MCF 10A (cell line): ENCODE data around the gene SHC3. TPM values are rescaled to one million over a fixed set of nuclear protein-coding genes. Genes with fewer than 3 reads are reported as not detected.
"Not testable (repeated sequence)": the region's sequence is repeated elsewhere in the genome, so short reads cannot be mapped to it uniquely, and the experiment has no call there.

Experiments
- BruUV-seq: library from RNA; stranded (reverse); fragments of 400-500 nt; replicated peaks from 2 replicates; lab custom pipeline; 2021; lab: Mats Ljungman, UMichigan
- CTCF ChIA-PET: fragments of 300-600 bp; sonication (Branson Sonifier 250); formaldehyde crosslinking; extraction: SDS; loops from one replicate; lab custom pipeline; 2021; ENCODE audit warnings: antibody characterized with exemption, inconsistent platforms; lab: Yijun Ruan, JAX
- POLR2A ChIA-PET: fragments of 300-600, 350-650 bp; sonication (Branson Sonifier 250); formaldehyde crosslinking; extraction: SDS; loops from one replicate; lab custom pipeline; 2020; ENCODE audit warnings: antibody characterized with exemption, inconsistent platforms; lab: Yijun Ruan, JAX
- DNase-seq: peaks from one replicate; pipeline ENCODE4 v3.0.0-alpha.2; 2018; ENCODE audit not compliant: unreplicated experiment
- H3K27ac Mint-ChIP-seq: one replicate; pipeline ENCODE4 v1.8.0; 2022; ENCODE audit warnings: mild to moderate bottlenecking, low read depth, mixed read lengths; ENCODE audit not compliant: unreplicated experiment
- H3K27me3 Mint-ChIP-seq: one replicate; pipeline ENCODE4 v1.8.0; 2022; ENCODE audit warnings: mixed read lengths; ENCODE audit not compliant: insufficient read depth, unreplicated experiment
- H3K36me3 Mint-ChIP-seq: one replicate; pipeline ENCODE4 v1.8.0; 2022; ENCODE audit warnings: mild to moderate bottlenecking, moderate library complexity, mixed read lengths; ENCODE audit not compliant: insufficient read depth, unreplicated experiment
- H3K4me1 Mint-ChIP-seq: one replicate; pipeline ENCODE4 v1.8.0; 2022; ENCODE audit warnings: mixed read lengths; ENCODE audit not compliant: insufficient read depth, unreplicated experiment
- H3K4me3 Mint-ChIP-seq: one replicate; pipeline ENCODE4 v1.8.0; 2022; ENCODE audit warnings: mild to moderate bottlenecking, moderate library complexity, mixed read lengths; ENCODE audit not compliant: unreplicated experiment
- H3K9me3 Mint-ChIP-seq: one replicate; pipeline ENCODE4 v1.8.0; 2022; ENCODE audit warnings: mixed read lengths; ENCODE audit not compliant: unreplicated experiment
- intact Hi-C: fragments of 100-400 bp; cut with micrococcal nuclease; formaldehyde crosslinking; loops from 2 replicates; pipeline ENCODE4 v1.14.1; 2022
- total RNA-seq: library from RNA; stranded (reverse); gene quantifications from 2 replicates; pipeline ENCODE4 v1.2.3, GENCODE V29; 2022
- TF ChIP-seq, protein P1 (sequence below): fragments of 200-600 bp; IDR thresholded peaks from one replicate; pipeline ENCODE4 v1.8.0; 2022; ENCODE audit warnings: antibody characterized with exemption, mild to moderate bottlenecking; ENCODE audit not compliant: unreplicated experiment

The SHC3 gene
- total RNA-seq, 1 experiment from 2014 or later = 0.02 TPM

DNA sequence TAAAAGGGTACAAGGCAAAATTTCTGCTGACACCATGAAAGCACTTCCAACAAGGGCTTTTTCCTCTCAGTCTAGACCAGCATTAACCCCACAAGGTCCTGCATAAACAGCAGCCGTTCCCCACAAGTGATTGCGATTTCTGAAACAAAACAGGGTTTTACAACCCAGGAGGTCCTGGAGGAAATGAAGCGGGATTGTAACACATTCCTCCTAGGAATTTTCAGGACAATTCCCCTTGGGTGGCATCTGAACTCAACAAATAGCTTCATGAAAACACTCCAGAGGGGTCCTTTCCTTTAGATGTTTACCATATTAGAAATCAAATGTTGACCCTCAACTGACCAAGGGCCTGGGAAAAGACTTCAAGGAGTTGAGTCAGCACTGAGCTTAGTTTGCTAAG, 36.7 kb upstream of the SHC3 start:
- CTCF ChIA-PET = no interaction called here
- TF ChIP-seq, protein P1, sequence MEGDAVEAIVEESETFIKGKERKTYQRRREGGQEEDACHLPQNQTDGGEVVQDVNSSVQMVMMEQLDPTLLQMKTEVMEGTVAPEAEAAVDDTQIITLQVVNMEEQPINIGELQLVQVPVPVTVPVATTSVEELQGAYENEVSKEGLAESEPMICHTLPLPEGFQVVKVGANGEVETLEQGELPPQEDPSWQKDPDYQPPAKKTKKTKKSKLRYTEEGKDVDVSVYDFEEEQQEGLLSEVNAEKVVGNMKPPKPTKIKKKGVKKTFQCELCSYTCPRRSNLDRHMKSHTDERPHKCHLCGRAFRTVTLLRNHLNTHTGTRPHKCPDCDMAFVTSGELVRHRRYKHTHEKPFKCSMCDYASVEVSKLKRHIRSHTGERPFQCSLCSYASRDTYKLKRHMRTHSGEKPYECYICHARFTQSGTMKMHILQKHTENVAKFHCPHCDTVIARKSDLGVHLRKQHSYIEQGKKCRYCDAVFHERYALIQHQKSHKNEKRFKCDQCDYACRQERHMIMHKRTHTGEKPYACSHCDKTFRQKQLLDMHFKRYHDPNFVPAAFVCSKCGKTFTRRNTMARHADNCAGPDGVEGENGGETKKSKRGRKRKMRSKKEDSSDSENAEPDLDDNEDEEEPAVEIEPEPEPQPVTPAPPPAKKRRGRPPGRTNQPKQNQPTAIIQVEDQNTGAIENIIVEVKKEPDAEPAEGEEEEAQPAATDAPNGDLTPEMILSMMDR = no peak
- intact Hi-C loops = no loop called here

DNA sequence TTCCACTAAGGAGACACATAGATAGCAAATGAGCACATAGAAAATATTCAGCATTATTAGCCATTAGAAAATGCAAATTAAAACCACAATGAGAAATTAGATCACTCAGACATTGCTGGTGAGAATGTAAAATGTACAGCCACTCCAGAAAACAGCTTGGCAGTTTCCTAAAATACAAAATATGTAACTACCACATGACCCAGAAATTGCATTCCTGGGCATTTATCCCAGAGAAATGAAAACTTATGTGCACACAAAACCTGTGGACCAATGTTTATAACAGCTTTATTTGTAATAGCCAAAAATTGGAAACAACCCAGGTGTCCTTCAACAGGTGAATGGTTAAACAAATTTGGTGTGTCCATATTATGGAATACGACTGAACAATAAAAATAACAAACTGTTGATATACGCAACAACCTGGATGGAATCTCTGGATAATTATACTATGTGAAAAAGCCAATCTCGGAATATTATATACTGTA, 34.8 kb upstream of the SHC3 start:
- peaks cover 7% of the 10 kb centered on the region for H3K9me3 Mint-ChIP-seq
- no TSS peak for BruUV-seq
- no peak overlapping the region for H3K4me3 Mint-ChIP-seq
- no peaks in the 10 kb centered on the region for H3K27me3 Mint-ChIP-seq
- no peak overlapping the region for H3K27ac Mint-ChIP-seq
- H3K36me3 Mint-ChIP-seq = no peaks in the 10 kb centered on the region
- CTCF ChIA-PET = no interaction called here
- POLR2A ChIA-PET = no interaction called here
- H3K4me1 Mint-ChIP-seq = no peaks in the 10 kb centered on the region
- intact Hi-C loops = no loop called here
- no peak for DNase-seq
- TF ChIP-seq, protein P1 = no peak

More for the DNA sequence above, 36.7 kb upstream of the SHC3 start:
- no peaks in the 10 kb centered on the region for H3K27me3 Mint-ChIP-seq
- no peak overlapping the region for H3K27ac Mint-ChIP-seq
- H3K36me3 Mint-ChIP-seq = no peaks in the 10 kb centered on the region
- no peaks in the 10 kb centered on the region for H3K4me1 Mint-ChIP-seq
- no TSS peak for BruUV-seq
- DNase-seq = no peak
- POLR2A ChIA-PET = no interaction called here
- H3K4me3 Mint-ChIP-seq = no peak overlapping the region
- H3K9me3 Mint-ChIP-seq = peaks cover 3% of the 10 kb centered on the region

- H3K27me3 Mint-ChIP-seq = no peaks in the 10 kb centered on the region
- no TSS peak for BruUV-seq
- peaks cover 7% of the 10 kb centered on the region for H3K9me3 Mint-ChIP-seq
- intact Hi-C loops = no loop called here
- ChIA-PET POLR2A (no interaction called here), CTCF (interaction anchor here (0.6 kb wide), 1 partner anchor 323 kb away, joined by 3 read pairs; no protein-coding TSS in a partner anchor)
- no peaks in the 10 kb centered on the region for H3K36me3 Mint-ChIP-seq
- TF ChIP-seq, protein P1 = no peak
- DNase-seq = no peak
- H3K4me1 Mint-ChIP-seq = no peaks in the 10 kb centered on the region
- H3K4me3 Mint-ChIP-seq = no peak overlapping the region
- H3K27ac Mint-ChIP-seq = no peak overlapping the region
These were observed 33.6 kb upstream of the SHC3 start for GRCh38 chr9:89212171-89212570.

GRCh38 chr9:89209311-89209710, 30.7 kb upstream of the SHC3 start:
- H3K27ac Mint-ChIP-seq, BruUV-seq, DNase-seq, H3K4me1 Mint-ChIP-seq, H3K27me3 Mint-ChIP-seq, H3K36me3 Mint-ChIP-seq, H3K4me3 Mint-ChIP-seq, intact Hi-C loops, H3K9me3 Mint-ChIP-seq: not testable (repeated sequence)
- CTCF ChIA-PET = interaction anchor here (0.7 kb wide), 1 partner anchor 39 kb away, joined by 4 read pairs; no protein-coding TSS in a partner anchor
- POLR2A ChIA-PET = interaction anchor here (0.6 kb wide), 1 partner anchor 208 kb away, joined by 4 read pairs; no protein-coding TSS in a partner anchor
